HCT116 (cell line): ENCODE measurements around the gene DTNB.

Source experiments
- CEBPB ChIP-seq: IDR thresholded peaks from 2 replicates; pipeline ENCODE4 v1.6.1; 2012; ENCODE audit warnings: low read depth
- CTCF ChIP-seq, 3 experiments: fragments of 200-600 bp in 1 of 3; sonication (generic) in 1 of 3; IDR thresholded peaks in 2 of 3; conservative IDR thresholded peaks in 1 of 3; 2 replicates each; pipeline ENCODE4 v1.5.1; 2012 to 2017; ENCODE audit warnings: low read depth in 2 of 3, low read length in 2 of 3, antibody characterized with exemption in 1 of 3, borderline replicate concordance in 1 of 3, control low read depth in 1 of 3, mild to moderate bottlenecking in 1 of 3, mixed read lengths in 1 of 3, mixed run types in 1 of 3, moderate library complexity in 1 of 3; ENCODE audit not compliant: insufficient read depth in 1 of 3
- EZH2 ChIP-seq: fragments of 200-600 bp; sonication (generic); IDR thresholded peaks from 2 replicates; pipeline ENCODE4 v1.6.1; 2017; ENCODE audit warnings: antibody characterized with exemption, mixed run types
- JUND ChIP-seq: IDR thresholded peaks from 2 replicates; pipeline ENCODE4 v1.6.1; 2012
- POLR2AphosphoS5 ChIP-seq: IDR thresholded peaks from 2 replicates; pipeline ENCODE4 v1.6.1; 2011; ENCODE audit warnings: mild to moderate bottlenecking, low read depth, low read length, moderate library complexity
- ZFX ChIP-seq: fragments of 450-650 bp; IDR thresholded peaks from 2 replicates; pipeline ENCODE4 v1.6.1; 2017

- no peak for TF ChIP-seq EZH2
- TF ChIP-seq CTCF (IDR thresholded peaks at IDR 0.05 in 2 of 3, conservative IDR thresholded peaks at IDR 0.05 in 1 of 3; ENCODE audit: borderline replicate concordance in 1 of 3, insufficient read depth in 1 of 3, low read depth in 2 of 3, low read length in 2 of 3) = no peak
- no peak for TF ChIP-seq ZFX
- no peak for TF ChIP-seq CEBPB
- no peak for TF ChIP-seq POLR2AphosphoS5
- TF ChIP-seq JUND = no peak
Measured at GRCh38 chr2:25478736-25479135, 194.6 kb downstream of the DTNB start.
